Endothelial cell of umbilical vein (primary cell): ENCODE results near the gene TOPORS. TPM values are rescaled to one million over a fixed set of nuclear protein-coding genes. Genes with fewer than 3 reads are reported as not detected.
A peak's percentile ranks its signal among the peaks of the same experiment; 100 is the strongest.
"Not testable (repeated sequence)": the region's sequence is repeated elsewhere in the genome, so short reads cannot be mapped to it uniquely, and the experiment has no call there.

ENCODE experiments used
- BruUV-seq: library from RNA; stranded (reverse); fragments of 400-500 nt; replicated peaks from 2 replicates; lab custom pipeline; 2021; lab: Mats Ljungman, UMichigan
- CTCF ChIA-PET: fragments of 300-600, 350-600 bp; sonication (Branson Sonifier 250); formaldehyde crosslinking; loops from one replicate; lab custom pipeline; 2021; ENCODE audit warnings: antibody characterized with exemption, inconsistent platforms; lab: Charles Lee
- POLR2A ChIA-PET: fragments of 300-600, 350-600 bp; sonication (Branson Sonifier 250); formaldehyde crosslinking; loops from one replicate; lab custom pipeline; 2021; ENCODE audit warnings: antibody characterized with exemption, inconsistent platforms; lab: Charles Lee
- DNase-seq: peaks from one replicate; pipeline ENCODE4 v3.0.0-alpha.2; 2011; ENCODE audit warnings: low read depth, low spot score
- FAIRE-seq: peaks from 2 replicates; lab custom pipeline; 2011; peaks lifted over from hg19 to GRCh38; lab: Jason Lieb, UNC
- H2AFZ ChIP-seq: 2 replicates; pipeline ENCODE4 v1.6.0; 2012; ENCODE audit warnings: low read depth, low read length, control low read depth, inconsistent platforms
- H3K27ac ChIP-seq: 2 replicates; pipeline ENCODE4 v1.5.1; 2011; ENCODE audit warnings: low read depth, mild to moderate bottlenecking, control low read depth, low read length, moderate library complexity; ENCODE audit not compliant: insufficient read depth
- H3K27me3 ChIP-seq, 2 experiments: 2 replicates each; pipeline versions ENCODE4 v1.6.0 to v1.6.1; 2011; ENCODE audit warnings: low read length in 2 of 2, mixed read lengths in 1 of 2; ENCODE audit not compliant: control insufficient read depth in 2 of 2, insufficient read depth in 2 of 2
- H3K36me3 ChIP-seq, 2 experiments: 2 replicates in 1 of 2; 3 replicates in 1 of 2; pipeline ENCODE4 v1.5.1; 2011; ENCODE audit warnings: low read length in 2 of 2, mild to moderate bottlenecking in 1 of 2, moderate library complexity in 1 of 2; ENCODE audit not compliant: control insufficient read depth in 2 of 2, insufficient read depth in 2 of 2; ENCODE audit errors: extremely low read depth in 1 of 2
- H3K4me1 ChIP-seq: 3 replicates; pipeline ENCODE4 v1.5.1; 2011; ENCODE audit warnings: mild to moderate bottlenecking, low read length; ENCODE audit not compliant: control insufficient read depth, insufficient read depth; ENCODE audit errors: extremely low read depth
- H3K4me2 ChIP-seq: 2 replicates; pipeline ENCODE4 v1.6.1; 2011; ENCODE audit warnings: low read length, control low read depth, mixed read lengths; ENCODE audit not compliant: insufficient read depth
- H3K4me3 ChIP-seq, 3 experiments: fragments of 200-600 bp in 1 of 3; sonication (generic), shearing (Covaris generic) in 1 of 3; replicated peaks in 1 of 3; 2 replicates each; pipeline ENCODE4 v1.5.1; 2011 to 2016; ENCODE audit warnings: control low read depth in 3 of 3, low read length in 3 of 3, mild to moderate bottlenecking in 2 of 3, inconsistent platforms in 1 of 3, low read depth in 1 of 3, moderate library complexity in 1 of 3; ENCODE audit not compliant: insufficient read depth in 1 of 3
- H3K79me2 ChIP-seq: 2 replicates; pipeline ENCODE4 v1.6.0; 2012; ENCODE audit warnings: low read length, inconsistent platforms; ENCODE audit not compliant: control insufficient read depth, insufficient read depth
- H3K9ac ChIP-seq: replicated peaks from 2 replicates; pipeline ENCODE3; 2011; ENCODE audit warnings: low read length, control low read depth; ENCODE audit not compliant: insufficient read depth; ENCODE audit errors: extremely low read depth
- H3K9me1 ChIP-seq: replicated peaks from 3 replicates; pipeline ENCODE4 v1.6.0; 2011; ENCODE audit warnings: mild to moderate bottlenecking, low read length; ENCODE audit not compliant: control insufficient read depth, insufficient read depth; ENCODE audit errors: extremely low read depth
- H3K9me3 ChIP-seq: replicated peaks from 2 replicates; pipeline ENCODE4 v1.5.1; 2012; ENCODE audit warnings: low read length, inconsistent platforms; ENCODE audit not compliant: control insufficient read depth, insufficient read depth
- H4K20me1 ChIP-seq: replicated peaks from 2 replicates; pipeline ENCODE3; 2011; ENCODE audit warnings: mild to moderate bottlenecking, low read length; ENCODE audit not compliant: control insufficient read depth, insufficient read depth; ENCODE audit errors: extremely low read depth
- EZH2 ChIP-seq: IDR thresholded peaks from 2 replicates; pipeline ENCODE4 v1.6.1; 2012; ENCODE audit warnings: borderline replicate concordance, low read depth, mild to moderate bottlenecking, moderate library complexity, low read length, inconsistent platforms; ENCODE audit not compliant: severe bottlenecking
- GATA2 ChIP-seq: IDR thresholded peaks from 2 replicates; pipeline ENCODE4 v1.7.0; 2011; ENCODE audit warnings: low read depth, mild to moderate bottlenecking, moderate library complexity, mixed read lengths, low read length; ENCODE audit not compliant: insufficient read length, insufficient read depth
- MYC ChIP-seq: IDR thresholded peaks from one replicate; pipeline ENCODE4 v1.6.1; 2011; ENCODE audit warnings: mild to moderate bottlenecking, low read depth, low read length
- POLR2A ChIP-seq: IDR thresholded peaks from 2 replicates; pipeline ENCODE4 v1.6.1; 2012; ENCODE audit warnings: low read depth, mild to moderate bottlenecking, control low read depth, low read length
- POLR2AphosphoS5 ChIP-seq: IDR thresholded peaks from 2 replicates; pipeline ENCODE4 v1.6.1; 2012; ENCODE audit warnings: low read depth, mild to moderate bottlenecking, control low read depth, low read length, moderate library complexity; ENCODE audit not compliant: insufficient read depth
- dilution Hi-C: fragments of 300-500 bp; cut with MboI; formaldehyde crosslinking; loops from one replicate; pipeline ENCODE4 v1.15.0; 2019; ENCODE audit warnings: low sequenced_read_pairs; ENCODE audit not compliant: extremely low pct_ligation_motif_present
- intact Hi-C: fragments of 100-400 bp; cut with micrococcal nuclease; formaldehyde crosslinking; loops from one replicate; pipeline ENCODE4 v1.10.0; 2022
- polyA plus RNA-seq, 4 experiments: library from polyadenylated mRNA; depleted of rRNA in 3 of 4; stranded (reverse) in 3 of 4; unstranded in 1 of 4; fragments of >200 nt; gene quantifications; 2 replicates each; pipeline versions ENCODE4 v1.2.1 to v1.2.3, GENCODE V29; 2011 to 2012; ENCODE audit warnings: missing spikeins in 1 of 4
- total RNA-seq: library from RNA; stranded (reverse); gene quantifications from 2 replicates; pipeline ENCODE4 v1.2.3, GENCODE V29; 2021
- TF ChIP-seq, protein P1 (sequence below), 2 donors: IDR thresholded peaks; 1 replicate in 1 of 2; 2 replicates in 1 of 2; pipeline ENCODE4 v1.5.1; 2011; ENCODE audit warnings: low read length in 2 of 2, mild to moderate bottlenecking in 2 of 2, moderate library complexity in 2 of 2, control low read depth in 1 of 2, inconsistent platforms in 1 of 2, low read depth in 1 of 2; ENCODE audit not compliant: insufficient read depth in 1 of 2; ENCODE audit errors: extremely low read depth in 1 of 2
- TF ChIP-seq, protein P2 (sequence below): IDR thresholded peaks from 2 replicates; pipeline ENCODE4 v1.6.1; 2011; ENCODE audit not compliant: insufficient read depth, insufficient read length

The TOPORS gene
- total and polyA plus RNA-seq, 2 donors (not counting 3 experiments of a cell fraction or from before 2014, with no cell fraction given): 6.1 to 16.2 TPM

DNA sequence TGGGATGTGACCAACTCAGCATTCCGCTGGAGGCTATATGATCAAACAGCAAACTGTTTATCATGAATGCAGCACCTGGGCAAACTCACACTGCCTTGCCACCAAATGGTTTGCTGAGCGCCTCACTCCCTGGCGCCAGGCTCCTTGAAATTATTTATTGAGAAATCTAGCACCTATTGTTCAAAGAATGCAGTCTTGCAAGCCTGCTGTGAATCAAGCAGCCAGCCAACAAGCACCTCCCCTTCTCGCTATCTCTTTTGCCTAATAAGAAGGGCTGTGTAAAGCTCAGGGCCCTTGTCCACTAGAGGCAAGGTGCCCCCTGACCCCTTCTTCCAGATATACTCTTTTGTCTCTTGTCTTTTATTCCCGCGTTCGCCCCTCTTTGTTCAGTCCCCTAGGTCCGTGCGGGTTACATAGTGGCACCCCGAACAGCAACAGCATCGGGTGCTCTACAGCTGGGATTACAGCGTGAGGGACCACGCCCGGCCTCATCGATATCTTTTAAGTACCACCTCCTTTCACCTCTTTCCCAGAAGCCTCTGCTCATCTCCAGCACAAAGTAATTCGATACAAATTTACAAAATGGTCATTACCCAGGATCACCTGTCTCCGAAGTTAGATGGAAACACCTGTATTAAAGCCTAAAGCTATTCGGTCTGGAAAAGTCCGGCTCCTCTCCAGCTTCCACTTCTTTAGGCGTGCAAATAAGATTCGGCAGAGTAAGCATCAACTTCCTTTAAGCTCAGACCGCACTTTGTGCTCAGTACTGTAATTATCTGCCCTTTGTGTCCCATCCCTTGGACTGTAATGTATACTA is 27.3 kb downstream of the TOPORS start:
- peak overlapping the region; percentile 59 for H3K27ac ChIP-seq
- peak overlapping the region; percentile 73 for H2AFZ ChIP-seq
- H3K4me2 ChIP-seq: peak overlapping the region; percentile 85
- H4K20me1 ChIP-seq: no peaks in the 10 kb centered on the region
- BruUV-seq: no TSS peak
- peak overlapping the region; percentile 78 to 88 (median 83) for H3K4me3 ChIP-seq
- DNase-seq: no peak
- ChIA-PET POLR2A (interaction anchor here (1.0 to 2.9 kb wide), 6 partner anchors 21 to 500 kb away, joined by 3 to 17 read pairs (median 6); partner anchors contain the start of gene DNAJA1), CTCF (interaction anchor here (0.7 to 4.9 kb wide), 19 partner anchors 10 to 499 kb away, joined by 3 to 172 read pairs (median 11); partner anchors contain the start of gene ACO1)
- no peaks in the 10 kb centered on the region for H3K27me3 ChIP-seq
- peak; percentile 59 for FAIRE-seq
- H3K9me3 ChIP-seq: no peaks in the 10 kb centered on the region
- H3K9ac ChIP-seq: peak overlapping the region; percentile 62
- no peaks in the 10 kb centered on the region for H3K9me1 ChIP-seq
- H3K79me2 ChIP-seq: peaks cover 30% of the 10 kb centered on the region
- intact Hi-C loops (no loop called here), dilution Hi-C loops (no loop called here)
- H3K36me3 ChIP-seq: no peaks in the 10 kb centered on the region
- H3K4me1 ChIP-seq: peaks cover 15% of the 10 kb centered on the region
- TF ChIP-seq, protein P1, sequence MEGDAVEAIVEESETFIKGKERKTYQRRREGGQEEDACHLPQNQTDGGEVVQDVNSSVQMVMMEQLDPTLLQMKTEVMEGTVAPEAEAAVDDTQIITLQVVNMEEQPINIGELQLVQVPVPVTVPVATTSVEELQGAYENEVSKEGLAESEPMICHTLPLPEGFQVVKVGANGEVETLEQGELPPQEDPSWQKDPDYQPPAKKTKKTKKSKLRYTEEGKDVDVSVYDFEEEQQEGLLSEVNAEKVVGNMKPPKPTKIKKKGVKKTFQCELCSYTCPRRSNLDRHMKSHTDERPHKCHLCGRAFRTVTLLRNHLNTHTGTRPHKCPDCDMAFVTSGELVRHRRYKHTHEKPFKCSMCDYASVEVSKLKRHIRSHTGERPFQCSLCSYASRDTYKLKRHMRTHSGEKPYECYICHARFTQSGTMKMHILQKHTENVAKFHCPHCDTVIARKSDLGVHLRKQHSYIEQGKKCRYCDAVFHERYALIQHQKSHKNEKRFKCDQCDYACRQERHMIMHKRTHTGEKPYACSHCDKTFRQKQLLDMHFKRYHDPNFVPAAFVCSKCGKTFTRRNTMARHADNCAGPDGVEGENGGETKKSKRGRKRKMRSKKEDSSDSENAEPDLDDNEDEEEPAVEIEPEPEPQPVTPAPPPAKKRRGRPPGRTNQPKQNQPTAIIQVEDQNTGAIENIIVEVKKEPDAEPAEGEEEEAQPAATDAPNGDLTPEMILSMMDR (IDR thresholded peaks at IDR 0.05; ENCODE audit: extremely low read depth in 1 of 2, insufficient read depth in 1 of 2, low read depth in 1 of 2, low read length in 2 of 2): no peak
- TF ChIP-seq, protein P2, sequence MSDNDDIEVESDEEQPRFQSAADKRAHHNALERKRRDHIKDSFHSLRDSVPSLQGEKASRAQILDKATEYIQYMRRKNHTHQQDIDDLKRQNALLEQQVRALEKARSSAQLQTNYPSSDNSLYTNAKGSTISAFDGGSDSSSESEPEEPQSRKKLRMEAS: no peak
- TF ChIP-seq POLR2A (no peak), EZH2 (no peak), GATA2 (no peak), POLR2AphosphoS5 (no peak), MYC (no peak)

DNA sequence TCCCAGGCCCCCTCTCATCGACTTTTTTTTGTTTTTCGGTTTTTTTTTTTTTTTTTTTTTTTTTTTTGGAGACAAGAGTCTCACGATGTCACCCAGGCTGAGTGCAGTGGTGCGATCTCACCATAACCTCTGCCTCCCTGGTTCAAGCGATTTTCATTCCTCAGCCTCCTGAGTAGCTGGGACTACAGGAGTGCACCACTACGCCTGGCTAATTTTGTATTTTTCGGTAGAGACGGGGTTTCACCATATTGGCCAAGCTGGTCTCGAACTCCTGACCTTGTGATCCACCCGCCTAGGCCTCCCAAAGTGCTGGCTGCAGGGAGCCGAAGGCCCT is 27.9 kb downstream of the TOPORS start:
- FAIRE-seq, H2AFZ ChIP-seq, H3K27ac ChIP-seq, DNase-seq, H3K36me3 ChIP-seq, dilution Hi-C loops, H3K27me3 ChIP-seq, H3K9ac ChIP-seq, intact Hi-C loops, BruUV-seq, H3K9me3 ChIP-seq, H4K20me1 ChIP-seq, H3K9me1 ChIP-seq, H3K4me3 ChIP-seq: not testable (repeated sequence)
- POLR2A ChIA-PET: interaction anchor here (2.9 kb wide), 1 partner anchor 145 kb away, joined by 15 read pairs; no protein-coding TSS in a partner anchor
- CTCF ChIA-PET: interaction anchor here (2.5 to 4.9 kb wide), 4 partner anchors 17 to 146 kb away, joined by 8 to 172 read pairs (median 22); no protein-coding TSS in a partner anchor
- Histone ChIP-seq H3K4me2 (peak overlapping the region; percentile 85), H3K79me2 (peaks cover 30% of the 10 kb centered on the region), H3K4me1 (peaks cover 15% of the 10 kb centered on the region)
